OCI-LY1 (cell line): Measurements from ENCODE around the gene FAM210B.

Source experiments
- CTCF ChIP-seq: fragments of 200-600 bp; sonication (generic), shearing (Covaris generic); IDR thresholded peaks from 2 replicates; pipeline ENCODE4 v1.5.1; 2017; ENCODE audit warnings: mild to moderate bottlenecking, antibody characterized with exemption, low read length, moderate library complexity, mixed read lengths
- EZH2 ChIP-seq: fragments of 200-600 bp; sonication (generic), shearing (Covaris generic); IDR thresholded peaks from 2 replicates; pipeline ENCODE4 v1.8.0; 2017; ENCODE audit warnings: borderline replicate concordance, mixed run types, mild to moderate bottlenecking, antibody characterized with exemption, low read length, moderate library complexity, mixed read lengths

GRCh38 chr20:56359212-56360132 is 698 bp downstream of the FAM210B start:
- TF ChIP-seq CTCF (no peak), EZH2 (no peak)
